Bronchial epithelial cell (primary cell): ENCODE results near the gene IDS. TPM values are rescaled to one million over a fixed set of nuclear protein-coding genes. Genes with fewer than 3 reads are reported as not detected.

Experiments used
- DNase-seq: peaks from one replicate; pipeline ENCODE4 v3.0.0-alpha.2; 2010; ENCODE audit warnings: low read depth
- FAIRE-seq: peaks from 2 replicates; lab custom pipeline; 2011; peaks lifted over from hg19 to GRCh38; lab: Jason Lieb, UNC
- H3K27me3 ChIP-seq: 2 replicates; pipeline ENCODE4 v1.5.1; 2011; ENCODE audit warnings: low read length; ENCODE audit not compliant: control insufficient read depth, insufficient read depth
- H3K36me3 ChIP-seq: 2 replicates; pipeline ENCODE4 v1.5.1; 2011; ENCODE audit warnings: low read length; ENCODE audit not compliant: control insufficient read depth, insufficient read depth
- H3K4me3 ChIP-seq: 2 replicates; pipeline ENCODE4 v1.5.1; 2011; ENCODE audit warnings: mild to moderate bottlenecking, low read depth, low read length, control low read depth
- total RNA-seq: library from RNA; depleted of rRNA; stranded (reverse); fragments of >200 nt; gene quantifications from 2 replicates; pipeline ENCODE4 v1.2.1, GENCODE V29; 2014
- TF ChIP-seq, protein P1 (sequence below): IDR thresholded peaks from 2 replicates; pipeline ENCODE4 v1.5.1; 2011; ENCODE audit warnings: mild to moderate bottlenecking, moderate library complexity, low read length, control low read depth, inconsistent platforms; ENCODE audit not compliant: insufficient read depth, severe bottlenecking

The IDS gene
- total RNA-seq, 1 donor from 2014 or later = 12.4 TPM

GRCh38 chrX:149473092-149473491, 32.0 kb downstream of the IDS start:
- no peaks in the 10 kb centered on the region for H3K27me3 ChIP-seq
- TF ChIP-seq, protein P1, sequence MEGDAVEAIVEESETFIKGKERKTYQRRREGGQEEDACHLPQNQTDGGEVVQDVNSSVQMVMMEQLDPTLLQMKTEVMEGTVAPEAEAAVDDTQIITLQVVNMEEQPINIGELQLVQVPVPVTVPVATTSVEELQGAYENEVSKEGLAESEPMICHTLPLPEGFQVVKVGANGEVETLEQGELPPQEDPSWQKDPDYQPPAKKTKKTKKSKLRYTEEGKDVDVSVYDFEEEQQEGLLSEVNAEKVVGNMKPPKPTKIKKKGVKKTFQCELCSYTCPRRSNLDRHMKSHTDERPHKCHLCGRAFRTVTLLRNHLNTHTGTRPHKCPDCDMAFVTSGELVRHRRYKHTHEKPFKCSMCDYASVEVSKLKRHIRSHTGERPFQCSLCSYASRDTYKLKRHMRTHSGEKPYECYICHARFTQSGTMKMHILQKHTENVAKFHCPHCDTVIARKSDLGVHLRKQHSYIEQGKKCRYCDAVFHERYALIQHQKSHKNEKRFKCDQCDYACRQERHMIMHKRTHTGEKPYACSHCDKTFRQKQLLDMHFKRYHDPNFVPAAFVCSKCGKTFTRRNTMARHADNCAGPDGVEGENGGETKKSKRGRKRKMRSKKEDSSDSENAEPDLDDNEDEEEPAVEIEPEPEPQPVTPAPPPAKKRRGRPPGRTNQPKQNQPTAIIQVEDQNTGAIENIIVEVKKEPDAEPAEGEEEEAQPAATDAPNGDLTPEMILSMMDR = no peak
- H3K4me3 ChIP-seq = no peak overlapping the region
- FAIRE-seq (no peak), DNase-seq (no peak)
- H3K36me3 ChIP-seq = no peaks in the 10 kb centered on the region

GRCh38 chrX:149472625-149473024, 32.5 kb downstream of the IDS start:
- DNase-seq (no peak), FAIRE-seq (no peak)
- TF ChIP-seq, protein P1 = no peak
- Histone ChIP-seq H3K27me3 (no peaks in the 10 kb centered on the region), H3K36me3 (no peaks in the 10 kb centered on the region), H3K4me3 (no peak overlapping the region)

DNA sequence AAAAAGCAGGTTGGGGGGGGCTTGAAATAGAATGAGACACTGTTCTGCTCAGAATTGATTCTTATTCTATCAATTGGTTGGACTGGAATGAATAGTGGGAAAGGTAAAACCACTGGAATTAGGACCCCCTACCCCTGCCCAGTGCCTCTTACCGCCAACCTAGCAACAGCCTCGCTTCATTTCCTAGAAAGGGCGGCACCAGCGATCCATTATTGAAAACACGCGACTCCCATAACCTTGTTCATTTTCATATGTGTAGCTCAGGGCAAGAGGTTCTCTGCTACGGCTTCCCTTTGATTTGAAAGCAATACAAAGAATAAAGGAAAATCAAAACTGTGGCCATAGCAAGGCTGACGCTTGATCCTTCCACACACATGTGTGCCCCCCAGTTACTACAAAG, 33.7 kb downstream of the IDS start:
- Histone ChIP-seq H3K27me3 (no peaks in the 10 kb centered on the region), H3K36me3 (no peaks in the 10 kb centered on the region), H3K4me3 (no peak overlapping the region)
- TF ChIP-seq, protein P1 = no peak
- DNase-seq (no peak), FAIRE-seq (no peak)

GRCh38 chrX:149470955-149471354, 34.2 kb downstream of the IDS start:
- Histone ChIP-seq H3K4me3 (no peak overlapping the region), H3K36me3 (no peaks in the 10 kb centered on the region), H3K27me3 (no peaks in the 10 kb centered on the region)
- TF ChIP-seq, protein P1 = peak; percentile 81
- FAIRE-seq = no peak
- peak; percentile 31 for DNase-seq

- Histone ChIP-seq H3K36me3 (no peaks in the 10 kb centered on the region), H3K4me3 (no peak overlapping the region), H3K27me3 (no peaks in the 10 kb centered on the region)
- no peak for FAIRE-seq
- no peak for DNase-seq
- TF ChIP-seq, protein P1 = no peak
Measured at GRCh38 chrX:149469406-149469805, 35.7 kb downstream of the IDS start.

GRCh38 chrX:149467920-149468319, 37.2 kb downstream of the IDS start:
- DNase-seq (no peak), FAIRE-seq (no peak)
- TF ChIP-seq, protein P1 = no peak
- H3K4me3 ChIP-seq = no peak overlapping the region
- H3K27me3 ChIP-seq = no peaks in the 10 kb centered on the region
- no peaks in the 10 kb centered on the region for H3K36me3 ChIP-seq
